ENCODE results near the gene CACNA2D3.

CACNA2D3 gene

DNA sequence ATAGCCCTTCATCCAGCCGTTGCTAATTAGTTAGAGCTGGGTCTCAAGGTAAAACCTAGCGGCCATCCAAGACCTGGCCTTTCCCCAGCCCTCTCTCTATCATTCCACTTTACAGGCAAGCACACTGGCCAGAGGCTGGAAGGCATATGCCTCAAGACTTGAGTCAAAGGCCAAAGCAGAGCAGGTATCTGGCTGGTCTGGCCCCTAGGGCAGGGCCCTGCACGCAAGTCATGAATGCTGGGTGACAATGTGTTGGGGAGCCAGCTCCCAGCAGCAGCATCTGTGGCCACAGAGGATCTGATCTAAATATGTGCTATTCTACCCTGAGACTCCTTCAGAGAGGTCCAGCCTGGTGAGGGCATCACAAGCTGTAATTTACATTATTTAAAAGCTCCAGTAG lies 691.9 kb downstream of the CACNA2D3 start:
- no peak overlapping the region for H3K9ac ChIP-seq (ENCODE audit: low read length in 2 of 2)
- H3K4me3 ChIP-seq (ENCODE audit: low read length in 2 of 2) = no peak overlapping the region
- no peak overlapping the region for H3K27ac ChIP-seq (ENCODE audit: low read length)

DNA sequence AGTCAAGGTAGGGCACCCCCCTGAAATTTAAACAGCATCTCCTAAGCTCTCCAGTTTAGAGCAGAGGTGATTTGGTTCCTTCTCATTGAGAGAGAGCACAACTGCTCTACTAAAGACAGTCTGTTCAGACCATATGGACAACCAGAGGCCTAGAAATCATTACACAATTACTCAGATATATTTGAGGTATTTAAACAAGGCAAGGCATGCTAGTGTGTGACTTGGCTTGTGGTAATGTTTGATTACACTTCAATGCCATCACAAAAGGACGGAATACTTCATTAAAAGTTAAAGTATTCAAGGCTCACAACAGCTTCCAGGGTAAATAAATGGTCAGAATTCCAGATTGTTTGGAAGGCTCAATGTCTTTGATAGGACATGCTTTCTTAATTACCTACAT lies 695.3 kb downstream of the CACNA2D3 start:
- Histone ChIP-seq H3K9ac (ENCODE audit: low read length in 2 of 2) (no peak overlapping the region), H3K4me3 (ENCODE audit: low read length in 2 of 2) (no peak overlapping the region), H3K36me3 (ENCODE audit: control insufficient read depth in 2 of 2, insufficient read depth in 2 of 2, low read length in 2 of 2) (no peaks in the 10 kb centered on the region), H3K27me3 (ENCODE audit: control insufficient read depth in 1 of 2, insufficient read depth in 2 of 2, low read length in 2 of 2) (no peaks in the 10 kb centered on the region), H3K27ac (ENCODE audit: low read length) (no peak overlapping the region), H3K4me1 (ENCODE audit: control insufficient read depth, insufficient read depth, low read length) (no peaks in the 10 kb centered on the region), H3K9me3 (ENCODE audit: control insufficient read depth in 2 of 2, low read length in 2 of 2) (no peaks in the 10 kb centered on the region)

More for the DNA sequence above, 691.9 kb downstream of the CACNA2D3 start:
- no peaks in the 10 kb centered on the region for H3K4me1 ChIP-seq (ENCODE audit: control insufficient read depth, insufficient read depth, low read length)
- H3K27me3 ChIP-seq (ENCODE audit: control insufficient read depth in 1 of 2, insufficient read depth in 2 of 2, low read length in 2 of 2) = no peaks in the 10 kb centered on the region
- H3K9me3 ChIP-seq (ENCODE audit: control insufficient read depth in 2 of 2, low read length in 2 of 2) = no peaks in the 10 kb centered on the region
- H3K36me3 ChIP-seq (ENCODE audit: control insufficient read depth in 2 of 2, insufficient read depth in 2 of 2, low read length in 2 of 2) = no peaks in the 10 kb centered on the region

DNA sequence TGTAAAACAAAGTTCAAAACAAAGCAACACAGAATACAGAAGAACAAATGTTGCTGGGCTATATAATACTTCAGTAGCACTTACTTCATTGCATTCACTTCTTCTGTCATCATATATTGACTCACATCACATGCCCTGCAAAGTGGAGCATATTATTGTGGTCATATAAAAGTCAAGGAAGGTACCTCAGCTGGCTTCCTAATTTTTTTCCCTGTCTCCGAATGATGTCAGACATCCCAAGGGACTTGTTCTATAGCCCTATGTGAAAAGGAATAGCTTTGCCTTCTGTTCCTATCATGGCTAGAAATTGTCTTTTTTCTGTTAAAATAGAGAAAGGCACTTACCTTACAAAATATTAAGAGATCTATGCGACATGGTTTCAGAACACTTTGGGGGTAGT lies 696.1 kb downstream of the CACNA2D3 start:
- H3K9me3 ChIP-seq (ENCODE audit: control insufficient read depth in 2 of 2, low read length in 2 of 2) = no peaks in the 10 kb centered on the region
- H3K4me3 ChIP-seq (ENCODE audit: low read length in 2 of 2) = no peak overlapping the region
- no peaks in the 10 kb centered on the region for H3K4me1 ChIP-seq (ENCODE audit: control insufficient read depth, insufficient read depth, low read length)
- no peaks in the 10 kb centered on the region for H3K27me3 ChIP-seq (ENCODE audit: control insufficient read depth in 1 of 2, insufficient read depth in 2 of 2, low read length in 2 of 2)
- H3K36me3 ChIP-seq (ENCODE audit: control insufficient read depth in 2 of 2, insufficient read depth in 2 of 2, low read length in 2 of 2) = no peaks in the 10 kb centered on the region
- H3K9ac ChIP-seq (ENCODE audit: low read length in 2 of 2) = no peak overlapping the region
- H3K27ac ChIP-seq (ENCODE audit: low read length) = no peak overlapping the region

DNA sequence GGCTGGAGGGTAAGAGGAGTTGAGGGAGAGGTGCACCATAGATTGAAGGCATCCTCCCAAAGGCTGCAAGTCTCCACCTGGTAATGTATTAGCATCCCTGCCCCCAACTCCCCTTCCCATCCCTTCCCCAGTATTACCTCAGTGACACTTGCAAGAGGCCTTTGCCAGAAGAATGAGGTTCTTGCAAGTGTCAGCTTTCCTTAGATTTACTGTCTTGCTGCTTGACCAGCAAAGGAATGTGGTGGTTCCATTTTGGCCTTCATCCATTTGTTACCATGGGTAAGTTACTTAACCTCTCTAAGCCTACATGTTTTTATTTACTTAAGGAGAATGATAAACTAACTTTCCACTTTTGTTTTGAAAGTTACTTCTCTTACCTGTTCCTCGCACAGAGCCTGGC lies 696.6 kb downstream of the CACNA2D3 start:
- no peak overlapping the region for H3K9ac ChIP-seq (ENCODE audit: low read length in 2 of 2)
- H3K27me3 ChIP-seq (ENCODE audit: control insufficient read depth in 1 of 2, insufficient read depth in 2 of 2, low read length in 2 of 2) = no peaks in the 10 kb centered on the region
- no peak overlapping the region for H3K27ac ChIP-seq (ENCODE audit: low read length)
- no peaks in the 10 kb centered on the region for H3K9me3 ChIP-seq (ENCODE audit: control insufficient read depth in 2 of 2, low read length in 2 of 2)
- no peaks in the 10 kb centered on the region for H3K36me3 ChIP-seq (ENCODE audit: control insufficient read depth in 2 of 2, insufficient read depth in 2 of 2, low read length in 2 of 2)
- H3K4me3 ChIP-seq (ENCODE audit: low read length in 2 of 2) = no peak overlapping the region
- no peaks in the 10 kb centered on the region for H3K4me1 ChIP-seq (ENCODE audit: control insufficient read depth, insufficient read depth, low read length)

DNA sequence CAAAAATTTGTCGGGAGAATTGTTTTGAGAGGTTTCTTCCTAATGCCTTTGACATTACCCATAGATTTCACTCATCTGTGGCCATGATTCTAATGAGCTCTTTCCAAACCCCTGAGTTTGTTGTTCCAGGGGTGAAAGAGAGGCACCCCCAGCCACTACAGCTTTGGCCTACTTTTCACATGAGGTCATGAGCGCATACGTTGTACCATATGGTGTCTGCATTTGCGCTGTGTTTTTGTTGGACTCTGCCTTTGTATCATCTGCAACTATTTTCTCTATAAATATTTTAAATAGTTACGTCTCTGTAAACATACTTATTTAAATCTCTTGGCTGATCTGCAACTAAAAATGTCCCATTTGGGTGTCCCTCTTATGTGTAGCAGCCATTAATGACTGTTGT lies 697.6 kb downstream of the CACNA2D3 start:
- H3K4me1 ChIP-seq (ENCODE audit: control insufficient read depth, insufficient read depth, low read length) = no peaks in the 10 kb centered on the region
- no peak overlapping the region for H3K4me3 ChIP-seq (ENCODE audit: low read length in 2 of 2)
- no peak overlapping the region for H3K9ac ChIP-seq (ENCODE audit: low read length in 2 of 2)
- H3K27me3 ChIP-seq (ENCODE audit: control insufficient read depth in 1 of 2, insufficient read depth in 2 of 2, low read length in 2 of 2) = no peaks in the 10 kb centered on the region
- H3K27ac ChIP-seq (ENCODE audit: low read length) = no peak overlapping the region
- H3K36me3 ChIP-seq (ENCODE audit: control insufficient read depth in 2 of 2, insufficient read depth in 2 of 2, low read length in 2 of 2) = no peaks in the 10 kb centered on the region
- H3K9me3 ChIP-seq (ENCODE audit: control insufficient read depth in 2 of 2, low read length in 2 of 2) = no peaks in the 10 kb centered on the region

DNA sequence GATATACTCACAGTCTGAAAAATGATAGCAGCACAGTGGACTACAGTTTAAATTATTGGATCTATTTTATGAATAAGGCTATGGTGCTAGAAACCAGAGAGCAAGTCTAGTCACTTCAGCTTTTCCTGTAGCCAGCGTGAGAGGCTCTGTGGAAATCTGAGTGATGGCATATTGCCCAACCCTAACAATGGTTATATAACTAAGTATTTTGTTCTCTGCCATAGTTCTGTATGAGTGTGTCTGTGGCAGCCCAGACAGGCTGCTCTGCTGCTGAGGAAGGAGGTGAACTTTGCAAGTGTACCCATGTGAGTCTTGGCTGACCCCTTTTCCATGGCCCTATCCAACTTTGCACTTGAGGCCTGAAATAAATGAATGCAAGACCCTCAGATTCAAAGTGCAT lies 699.9 kb downstream of the CACNA2D3 start:
- Histone ChIP-seq H3K4me3 (ENCODE audit: low read length in 2 of 2) (no peak overlapping the region), H3K4me1 (ENCODE audit: control insufficient read depth, insufficient read depth, low read length) (no peaks in the 10 kb centered on the region), H3K9me3 (ENCODE audit: control insufficient read depth in 2 of 2, low read length in 2 of 2) (no peaks in the 10 kb centered on the region), H3K27me3 (ENCODE audit: control insufficient read depth in 1 of 2, insufficient read depth in 2 of 2, low read length in 2 of 2) (no peaks in the 10 kb centered on the region), H3K27ac (ENCODE audit: low read length) (no peak overlapping the region), H3K36me3 (ENCODE audit: control insufficient read depth in 2 of 2, insufficient read depth in 2 of 2, low read length in 2 of 2) (no peaks in the 10 kb centered on the region), H3K9ac (ENCODE audit: low read length in 2 of 2) (no peak overlapping the region)

DNA sequence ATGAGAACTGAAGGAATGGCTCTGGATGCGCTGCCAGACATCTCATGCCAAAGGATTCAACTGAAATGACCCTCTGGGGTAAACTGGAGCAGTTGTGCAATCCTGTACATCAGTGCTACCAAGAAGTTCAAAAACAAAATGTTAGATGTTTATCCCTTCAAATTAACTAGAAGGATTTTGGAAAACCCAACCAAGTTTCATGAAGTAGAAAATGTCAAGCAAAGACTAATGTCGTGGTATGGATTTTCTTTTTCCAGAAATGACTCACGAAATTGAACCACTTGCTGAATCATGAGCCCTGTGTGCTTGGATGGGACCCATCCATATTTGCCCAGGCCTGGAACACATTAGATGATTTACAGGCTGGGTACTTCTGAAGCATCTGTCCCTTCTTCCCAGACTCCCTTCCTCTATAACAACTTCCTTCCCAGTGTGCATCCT lies 703.9 kb downstream of the CACNA2D3 start:
- Histone ChIP-seq H3K27ac (ENCODE audit: low read length) (no peak overlapping the region), H3K9me3 (ENCODE audit: control insufficient read depth in 2 of 2, low read length in 2 of 2) (peaks cover 0 to 5% of the 10 kb centered on the region in 2 donors), H3K27me3 (ENCODE audit: control insufficient read depth in 1 of 2, insufficient read depth in 2 of 2, low read length in 2 of 2) (no peaks in the 10 kb centered on the region), H3K36me3 (ENCODE audit: control insufficient read depth in 2 of 2, insufficient read depth in 2 of 2, low read length in 2 of 2) (no peaks in the 10 kb centered on the region), H3K4me3 (ENCODE audit: low read length in 2 of 2) (no peak overlapping the region), H3K4me1 (ENCODE audit: control insufficient read depth, insufficient read depth, low read length) (no peaks in the 10 kb centered on the region), H3K9ac (ENCODE audit: low read length in 2 of 2) (no peak overlapping the region)

DNA sequence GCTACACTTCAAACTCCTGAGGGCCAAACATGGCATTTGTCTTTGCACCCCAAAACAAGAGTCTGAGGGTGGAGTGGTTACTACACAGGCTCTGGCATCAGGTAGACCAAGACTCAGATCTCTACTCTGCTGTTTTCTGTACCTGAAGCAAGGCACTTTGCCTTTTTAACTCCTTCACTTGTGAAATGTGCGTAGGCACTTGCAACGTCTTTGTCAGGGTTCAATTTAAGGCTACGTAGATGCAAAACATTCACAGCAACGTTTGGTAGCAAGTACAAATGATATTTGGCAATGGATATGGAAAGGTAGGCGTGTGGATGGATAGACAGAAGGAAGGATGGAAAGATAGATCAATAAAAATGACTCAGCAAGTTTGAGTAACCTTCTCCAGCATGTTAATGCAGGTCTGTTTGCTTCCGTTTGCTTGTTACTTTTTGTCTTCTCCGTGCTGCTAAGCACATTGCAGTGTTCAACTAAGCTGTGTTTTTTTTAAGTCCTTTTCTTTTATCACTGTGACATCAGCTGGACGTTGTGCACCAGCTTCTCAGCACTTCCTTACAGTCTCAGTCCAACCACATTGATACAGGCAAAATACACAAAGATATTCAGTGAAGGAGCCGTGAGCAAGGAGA lies 704.8 kb downstream of the CACNA2D3 start:
- no peak overlapping the region for H3K4me3 ChIP-seq (ENCODE audit: low read length in 2 of 2)
- no peaks in the 10 kb centered on the region for H3K4me1 ChIP-seq (ENCODE audit: control insufficient read depth, insufficient read depth, low read length)
- peaks cover 0 to 5% of the 10 kb centered on the region in 2 donors for H3K9me3 ChIP-seq (ENCODE audit: control insufficient read depth in 2 of 2, low read length in 2 of 2)
- H3K36me3 ChIP-seq (ENCODE audit: control insufficient read depth in 2 of 2, insufficient read depth in 2 of 2, low read length in 2 of 2) = no peaks in the 10 kb centered on the region
- no peak overlapping the region for H3K27ac ChIP-seq (ENCODE audit: low read length)
- H3K9ac ChIP-seq (ENCODE audit: low read length in 2 of 2) = no peak overlapping the region
- no peaks in the 10 kb centered on the region for H3K27me3 ChIP-seq (ENCODE audit: control insufficient read depth in 1 of 2, insufficient read depth in 2 of 2, low read length in 2 of 2)

DNA sequence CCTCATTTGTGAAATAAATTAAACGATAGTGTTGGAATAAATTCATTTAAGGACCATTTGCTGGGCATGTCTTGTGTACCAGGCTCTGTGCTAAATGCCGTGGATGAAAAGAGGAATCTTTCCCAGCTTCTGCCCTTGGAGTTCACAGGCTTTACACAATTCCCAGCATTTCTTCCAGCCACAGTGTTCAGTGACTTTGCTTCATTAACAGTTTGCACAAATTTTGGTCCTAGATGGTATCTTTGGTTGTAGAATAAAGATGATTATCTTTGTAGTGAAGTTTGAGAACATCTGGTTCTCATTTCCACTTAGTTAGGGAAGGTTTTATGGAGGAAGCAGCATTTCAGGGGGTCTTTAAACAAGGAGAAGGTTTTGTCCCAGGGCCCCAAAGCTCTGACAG lies 705.4 kb downstream of the CACNA2D3 start:
- H3K36me3 ChIP-seq (ENCODE audit: control insufficient read depth in 2 of 2, insufficient read depth in 2 of 2, low read length in 2 of 2) = no peaks in the 10 kb centered on the region

DNA sequence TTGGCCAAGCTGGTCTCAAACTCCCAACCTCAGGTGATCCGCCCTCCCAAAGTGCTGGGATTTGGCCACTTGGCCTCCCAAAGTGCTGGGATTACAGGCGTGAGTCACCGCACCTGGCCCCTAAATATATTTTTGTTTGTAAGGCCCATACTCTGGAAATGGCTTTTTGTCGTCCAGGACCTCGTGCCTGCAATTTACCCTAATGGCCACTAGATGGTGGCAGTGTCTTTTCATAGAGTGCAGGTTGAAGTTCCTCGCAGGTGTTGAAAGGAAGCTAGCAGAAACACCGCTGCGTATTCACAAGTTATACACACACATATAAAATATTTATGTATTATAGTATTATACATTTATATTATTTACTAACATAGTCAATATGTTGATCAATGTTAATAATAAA lies 708.3 kb downstream of the CACNA2D3 start:
- H3K4me3 ChIP-seq (ENCODE audit: low read length in 2 of 2) = no peak overlapping the region
- no peaks in the 10 kb centered on the region for H3K27me3 ChIP-seq (ENCODE audit: control insufficient read depth in 1 of 2, insufficient read depth in 2 of 2, low read length in 2 of 2)
- no peak overlapping the region for H3K9ac ChIP-seq (ENCODE audit: low read length in 2 of 2)
- peaks cover 2% of the 10 kb centered on the region for H3K4me1 ChIP-seq (ENCODE audit: control insufficient read depth, insufficient read depth, low read length)
- no peaks in the 10 kb centered on the region for H3K36me3 ChIP-seq (ENCODE audit: control insufficient read depth in 2 of 2, insufficient read depth in 2 of 2, low read length in 2 of 2)
- peaks cover 0 to 5% of the 10 kb centered on the region in 2 donors for H3K9me3 ChIP-seq (ENCODE audit: control insufficient read depth in 2 of 2, low read length in 2 of 2)
- H3K27ac ChIP-seq (ENCODE audit: low read length) = no peak overlapping the region

More for the DNA sequence above, 705.4 kb downstream of the CACNA2D3 start:
- Histone ChIP-seq H3K4me1 (ENCODE audit: control insufficient read depth, insufficient read depth, low read length) (no peaks in the 10 kb centered on the region), H3K27me3 (ENCODE audit: control insufficient read depth in 1 of 2, insufficient read depth in 2 of 2, low read length in 2 of 2) (no peaks in the 10 kb centered on the region), H3K4me3 (ENCODE audit: low read length in 2 of 2) (no peak overlapping the region), H3K9ac (ENCODE audit: low read length in 2 of 2) (no peak overlapping the region), H3K9me3 (ENCODE audit: control insufficient read depth in 2 of 2, low read length in 2 of 2) (peaks cover 0 to 5% of the 10 kb centered on the region in 2 donors), H3K27ac (ENCODE audit: low read length) (no peak overlapping the region)

DNA sequence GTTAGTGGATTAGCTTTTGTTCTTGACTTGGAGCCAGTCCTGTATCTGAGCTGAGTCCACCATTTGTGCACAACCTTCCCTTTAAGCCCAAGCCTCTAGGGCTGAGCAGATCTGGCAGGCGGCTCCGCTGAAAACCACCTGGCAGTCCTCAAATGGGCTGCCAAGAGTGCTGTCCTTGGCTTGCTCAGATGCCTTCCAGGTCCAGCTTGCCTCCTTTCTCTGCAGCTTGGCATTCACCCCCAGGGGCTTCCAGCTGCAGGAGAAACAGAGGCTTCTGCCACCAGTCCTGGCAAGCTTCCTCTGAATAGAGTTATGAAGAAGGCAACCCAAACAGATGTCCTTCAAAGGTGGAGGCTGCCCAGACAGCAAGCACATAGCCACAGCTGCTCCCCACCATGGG lies 708.8 kb downstream of the CACNA2D3 start:
- peaks cover 0 to 5% of the 10 kb centered on the region in 2 donors for H3K9me3 ChIP-seq (ENCODE audit: control insufficient read depth in 2 of 2, low read length in 2 of 2)
- no peak overlapping the region for H3K4me3 ChIP-seq (ENCODE audit: low read length in 2 of 2)
- H3K9ac ChIP-seq (ENCODE audit: low read length in 2 of 2) = no peak overlapping the region
- H3K27ac ChIP-seq (ENCODE audit: low read length) = no peak overlapping the region
- peaks cover 6% of the 10 kb centered on the region for H3K4me1 ChIP-seq (ENCODE audit: control insufficient read depth, insufficient read depth, low read length)
- no peaks in the 10 kb centered on the region for H3K27me3 ChIP-seq (ENCODE audit: control insufficient read depth in 1 of 2, insufficient read depth in 2 of 2, low read length in 2 of 2)
- H3K36me3 ChIP-seq (ENCODE audit: control insufficient read depth in 2 of 2, insufficient read depth in 2 of 2, low read length in 2 of 2) = no peaks in the 10 kb centered on the region

All from stomach smooth muscle (tissue), 2 donors.